ENCODE measurements around the gene LSM4. TPM values are rescaled to one million over a fixed set of nuclear protein-coding genes. Genes with fewer than 3 reads are reported as not detected.

LSM4 gene
- total and polyA plus RNA-seq, 2 donors (not counting 1 experiment from before 2014, with no cell fraction given), result 50.9 to 124 TPM

- peaks cover 2% of the 10 kb centered on the region for H3K79me2 ChIP-seq (ENCODE audit: control insufficient read depth, insufficient read depth, low read length)
- no peak overlapping the region for H3K27ac ChIP-seq (ENCODE audit: insufficient read depth, low read length)
- no peaks in the 10 kb centered on the region for H4K20me1 ChIP-seq (ENCODE audit: control insufficient read depth, extremely low read depth, insufficient read depth, low read length)
- DNase-seq (ENCODE audit: low read depth in 2 of 2), result no peak
- H3K4me3 ChIP-seq (replicated peaks in 1 of 4; ENCODE audit: control extremely low read depth in 1 of 4, insufficient read depth in 1 of 4, low read depth in 3 of 4, low read length in 4 of 4), result no peak overlapping the region
- H3K27me3 ChIP-seq (ENCODE audit: control insufficient read depth, insufficient read depth, low read length), result no peaks in the 10 kb centered on the region
- TF ChIP-seq CTCF (conservative IDR thresholded peaks at IDR 0.05 in 1 of 2, IDR thresholded peaks at IDR 0.05 in 1 of 2; ENCODE audit: low read depth in 1 of 2, low read length in 2 of 2) (no peak), EZH2 (IDR thresholded peaks at IDR 0.05; ENCODE audit: low read length, missing control alignments) (no peak)
- no peak overlapping the region for H2AFZ ChIP-seq (ENCODE audit: low read length)
- H3K36me3 ChIP-seq (ENCODE audit: control insufficient read depth, insufficient read depth, low read length), result peaks cover 14% of the 10 kb centered on the region
- no peak overlapping the region for H3K9ac ChIP-seq (ENCODE audit: insufficient read depth, low read length)
- H3K9me3 ChIP-seq (ENCODE audit: control insufficient read depth, insufficient read depth, low read depth, low read length), result no peaks in the 10 kb centered on the region
- H3K4me1 ChIP-seq (ENCODE audit: control insufficient read depth, extremely low read depth, insufficient read depth, low read length), result peaks cover under 1% of the 10 kb centered on the region
- no peak overlapping the region for H3K4me2 ChIP-seq (ENCODE audit: extremely low read depth, insufficient read depth, low read length)
Measured at GRCh38 chr19:18312092-18312534, 10.8 kb downstream of the LSM4 start.

- H3K9me3 ChIP-seq (ENCODE audit: control insufficient read depth, insufficient read depth, low read depth, low read length), result no peaks in the 10 kb centered on the region
- no peaks in the 10 kb centered on the region for H3K27me3 ChIP-seq (ENCODE audit: control insufficient read depth, insufficient read depth, low read length)
- H4K20me1 ChIP-seq (ENCODE audit: control insufficient read depth, extremely low read depth, insufficient read depth, low read length), result no peaks in the 10 kb centered on the region
- peaks cover 4% of the 10 kb centered on the region for H3K4me1 ChIP-seq (ENCODE audit: control insufficient read depth, extremely low read depth, insufficient read depth, low read length)
- H3K27ac ChIP-seq (ENCODE audit: insufficient read depth, low read length), result no peak overlapping the region
- peaks cover 2% of the 10 kb centered on the region for H3K79me2 ChIP-seq (ENCODE audit: control insufficient read depth, insufficient read depth, low read length)
- no peak overlapping the region for H3K4me3 ChIP-seq (replicated peaks in 1 of 4; ENCODE audit: control extremely low read depth in 1 of 4, insufficient read depth in 1 of 4, low read depth in 3 of 4, low read length in 4 of 4)
- H3K9ac ChIP-seq (ENCODE audit: insufficient read depth, low read length), result no peak overlapping the region
- no peak overlapping the region for H3K4me2 ChIP-seq (ENCODE audit: extremely low read depth, insufficient read depth, low read length)
- no peak for DNase-seq (ENCODE audit: low read depth in 2 of 2)
- H2AFZ ChIP-seq (ENCODE audit: low read length), result no peak overlapping the region
- no peak for TF ChIP-seq EZH2 (IDR thresholded peaks at IDR 0.05; ENCODE audit: low read length, missing control alignments)
- no peak for TF ChIP-seq CTCF (conservative IDR thresholded peaks at IDR 0.05 in 1 of 2, IDR thresholded peaks at IDR 0.05 in 1 of 2; ENCODE audit: low read depth in 1 of 2, low read length in 2 of 2)
- H3K36me3 ChIP-seq (ENCODE audit: control insufficient read depth, insufficient read depth, low read length), result peaks cover 14% of the 10 kb centered on the region
Measured at GRCh38 chr19:18311502-18312091, 11.3 kb downstream of the LSM4 start.

GRCh38 chr19:18310966-18311365, 11.9 kb downstream of the LSM4 start:
- DNase-seq (ENCODE audit: low read depth in 2 of 2), result no peak
- Histone ChIP-seq H3K36me3 (ENCODE audit: control insufficient read depth, insufficient read depth, low read length) (peaks cover 14% of the 10 kb centered on the region), H3K4me2 (ENCODE audit: extremely low read depth, insufficient read depth, low read length) (no peak overlapping the region)

More at GRCh38 chr19:18310966-18311365, 11.9 kb downstream of the LSM4 start:
- Histone ChIP-seq H3K9me3 (ENCODE audit: control insufficient read depth, insufficient read depth, low read depth, low read length) (no peaks in the 10 kb centered on the region), H2AFZ (ENCODE audit: low read length) (no peak overlapping the region), H3K79me2 (ENCODE audit: control insufficient read depth, insufficient read depth, low read length) (no peaks in the 10 kb centered on the region), H3K27ac (ENCODE audit: insufficient read depth, low read length) (no peak overlapping the region), H3K4me3 (replicated peaks in 1 of 4; ENCODE audit: control extremely low read depth in 1 of 4, insufficient read depth in 1 of 4, low read depth in 3 of 4, low read length in 4 of 4) (no peak overlapping the region), H4K20me1 (ENCODE audit: control insufficient read depth, extremely low read depth, insufficient read depth, low read length) (no peaks in the 10 kb centered on the region), H3K27me3 (ENCODE audit: control insufficient read depth, insufficient read depth, low read length) (no peaks in the 10 kb centered on the region), H3K9ac (ENCODE audit: insufficient read depth, low read length) (no peak overlapping the region), H3K4me1 (ENCODE audit: control insufficient read depth, extremely low read depth, insufficient read depth, low read length) (peaks cover 5% of the 10 kb centered on the region)
- no peak for TF ChIP-seq EZH2 (IDR thresholded peaks at IDR 0.05; ENCODE audit: low read length, missing control alignments)
- no peak for TF ChIP-seq CTCF (conservative IDR thresholded peaks at IDR 0.05 in 1 of 2, IDR thresholded peaks at IDR 0.05 in 1 of 2; ENCODE audit: low read depth in 1 of 2, low read length in 2 of 2)

Measured in fibroblast of lung (primary cell).